Upper lobe of right lung (tissue), 1 donor: ENCODE results near the gene ZBTB34. TPM values are rescaled to one million over a fixed set of nuclear protein-coding genes. Genes with fewer than 3 reads are reported as not detected.
A peak's percentile ranks its signal among the peaks of the same experiment; 100 is the strongest.

Experiments used
- ATAC-seq: fragments of 200-7000 bp; cut with Tn5 transposase; one replicate; pipeline ENCODE4 v1.9.1; 2020; ENCODE audit warnings: mild to moderate bottlenecking, moderate library complexity
- DNase-seq: peaks from one replicate; pipeline ENCODE4 v3.0.0-alpha.2; 2020
- H3K27ac ChIP-seq: fragments of 200-600 bp; one replicate; pipeline ENCODE4 v1.8.0; 2022
- H3K27me3 ChIP-seq: fragments of 200-600 bp; one replicate; pipeline ENCODE4 v1.8.0; 2022; ENCODE audit warnings: mild to moderate bottlenecking
- H3K36me3 ChIP-seq: fragments of 200-600 bp; one replicate; pipeline ENCODE4 v1.8.0; 2022
- H3K4me1 ChIP-seq: fragments of 200-600 bp; one replicate; pipeline ENCODE4 v1.8.0; 2022
- H3K4me3 ChIP-seq: fragments of 200-600 bp; one replicate; pipeline ENCODE4 v1.8.0; 2022; ENCODE audit warnings: mild to moderate bottlenecking
- H3K9me3 ChIP-seq: fragments of 200-600 bp; one replicate; pipeline ENCODE4 v1.8.0; 2022
- intact Hi-C: fragments of 100-400 bp; cut with DNase I; formaldehyde crosslinking; loops from one replicate; pipeline ENCODE4 v1.11.0; 2022
- total RNA-seq: library from RNA; stranded (reverse); fragmentation: NEBNext Ultra II Directional; extraction: Animal tissue kit (Norgen Biotek cat#: 25700); gene quantifications from one replicate; pipeline ENCODE4 v1.2.1, GENCODE V29; 2021
- TF ChIP-seq, protein P1 (sequence below): fragments of 200-600 bp; IDR thresholded peaks from one replicate; pipeline ENCODE4 v1.8.0; 2022; ENCODE audit warnings: antibody characterized with exemption
- donor health status: DM: no; HTN: yes; CAD: no; lungs with severe emphysema.

ZBTB34 gene
- total RNA-seq, 1 donor from 2014 or later: 15.1 TPM

DNA sequence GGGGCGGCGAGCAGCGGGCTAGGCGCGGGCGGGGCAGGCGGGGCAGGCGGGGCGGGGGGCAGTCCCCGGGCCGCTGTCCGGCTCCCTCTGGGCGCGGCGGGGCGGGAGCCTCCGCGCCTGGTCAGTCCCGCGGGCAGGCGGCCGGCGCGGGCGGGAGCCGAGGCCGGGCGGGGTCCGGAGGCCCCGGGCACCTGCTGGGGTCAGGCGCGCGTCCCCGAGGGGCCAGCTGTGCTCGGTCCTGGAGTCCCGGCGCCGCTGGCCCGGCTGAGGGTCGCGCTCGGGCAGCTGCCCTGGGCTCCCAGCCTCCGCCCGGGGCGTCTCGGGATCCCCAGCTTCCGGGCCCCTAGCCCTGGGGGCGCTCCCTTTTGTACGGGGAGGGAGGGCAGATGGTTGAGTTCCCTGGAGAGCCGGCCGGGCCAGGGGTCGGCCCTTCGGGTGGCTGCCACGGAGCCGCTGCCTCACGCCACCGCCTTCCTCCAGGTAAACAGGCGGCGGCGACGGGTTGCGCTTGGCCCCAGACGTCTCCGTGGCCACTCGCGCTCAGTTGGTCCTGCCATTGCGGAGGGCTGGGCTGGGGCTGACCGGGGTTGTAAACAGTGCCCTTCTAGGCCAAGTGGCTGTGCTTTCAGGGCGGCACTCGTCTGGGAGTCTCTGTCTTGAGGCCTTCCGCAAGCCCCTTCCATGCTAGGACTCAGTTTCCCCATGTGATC is 473 bp downstream of the ZBTB34 start:
- intact Hi-C loops: no loop called here
- Histone ChIP-seq H3K27ac (peak overlapping the region; percentile 86), H3K4me1 (peaks cover 22% of the 10 kb centered on the region), H3K36me3 (peaks cover 16% of the 10 kb centered on the region), H3K27me3 (no peaks in the 10 kb centered on the region), H3K4me3 (peak overlapping the region; percentile 88), H3K9me3 (no peaks in the 10 kb centered on the region)
- TF ChIP-seq, protein P1, sequence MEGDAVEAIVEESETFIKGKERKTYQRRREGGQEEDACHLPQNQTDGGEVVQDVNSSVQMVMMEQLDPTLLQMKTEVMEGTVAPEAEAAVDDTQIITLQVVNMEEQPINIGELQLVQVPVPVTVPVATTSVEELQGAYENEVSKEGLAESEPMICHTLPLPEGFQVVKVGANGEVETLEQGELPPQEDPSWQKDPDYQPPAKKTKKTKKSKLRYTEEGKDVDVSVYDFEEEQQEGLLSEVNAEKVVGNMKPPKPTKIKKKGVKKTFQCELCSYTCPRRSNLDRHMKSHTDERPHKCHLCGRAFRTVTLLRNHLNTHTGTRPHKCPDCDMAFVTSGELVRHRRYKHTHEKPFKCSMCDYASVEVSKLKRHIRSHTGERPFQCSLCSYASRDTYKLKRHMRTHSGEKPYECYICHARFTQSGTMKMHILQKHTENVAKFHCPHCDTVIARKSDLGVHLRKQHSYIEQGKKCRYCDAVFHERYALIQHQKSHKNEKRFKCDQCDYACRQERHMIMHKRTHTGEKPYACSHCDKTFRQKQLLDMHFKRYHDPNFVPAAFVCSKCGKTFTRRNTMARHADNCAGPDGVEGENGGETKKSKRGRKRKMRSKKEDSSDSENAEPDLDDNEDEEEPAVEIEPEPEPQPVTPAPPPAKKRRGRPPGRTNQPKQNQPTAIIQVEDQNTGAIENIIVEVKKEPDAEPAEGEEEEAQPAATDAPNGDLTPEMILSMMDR: no peak
- peak; percentile 58 for ATAC-seq
- DNase-seq: peak; percentile 78

DNA sequence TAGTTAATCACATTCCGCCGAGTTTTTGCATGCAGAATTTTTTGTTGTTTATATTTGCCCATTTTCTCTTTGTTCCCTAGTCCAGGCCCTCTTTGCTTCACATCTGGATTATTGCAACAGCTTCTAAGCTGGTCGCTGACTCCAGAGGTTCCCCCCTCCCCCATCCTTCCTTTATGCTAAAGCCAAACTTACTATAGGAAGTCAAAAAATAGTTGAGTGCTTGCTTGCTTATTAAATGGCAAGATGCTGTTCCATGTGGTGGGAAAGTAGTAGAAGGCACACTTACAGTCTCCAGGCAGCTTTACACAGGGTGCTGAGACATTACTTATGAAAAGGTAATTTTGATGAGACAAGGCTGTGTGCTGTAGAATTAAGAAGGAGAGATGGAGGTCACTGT is 1.3 kb downstream of the ZBTB34 start:
- peak overlapping the region; percentile 88 for H3K4me3 ChIP-seq
- no peaks in the 10 kb centered on the region for H3K27me3 ChIP-seq
- DNase-seq: no peak
- TF ChIP-seq, protein P1: no peak
- intact Hi-C loops: no loop called here
- H3K4me1 ChIP-seq: peaks cover 22% of the 10 kb centered on the region
- peaks cover 24% of the 10 kb centered on the region for H3K36me3 ChIP-seq
- H3K27ac ChIP-seq: peak overlapping the region; percentile 86
- no peak for ATAC-seq
- H3K9me3 ChIP-seq: no peaks in the 10 kb centered on the region

DNA sequence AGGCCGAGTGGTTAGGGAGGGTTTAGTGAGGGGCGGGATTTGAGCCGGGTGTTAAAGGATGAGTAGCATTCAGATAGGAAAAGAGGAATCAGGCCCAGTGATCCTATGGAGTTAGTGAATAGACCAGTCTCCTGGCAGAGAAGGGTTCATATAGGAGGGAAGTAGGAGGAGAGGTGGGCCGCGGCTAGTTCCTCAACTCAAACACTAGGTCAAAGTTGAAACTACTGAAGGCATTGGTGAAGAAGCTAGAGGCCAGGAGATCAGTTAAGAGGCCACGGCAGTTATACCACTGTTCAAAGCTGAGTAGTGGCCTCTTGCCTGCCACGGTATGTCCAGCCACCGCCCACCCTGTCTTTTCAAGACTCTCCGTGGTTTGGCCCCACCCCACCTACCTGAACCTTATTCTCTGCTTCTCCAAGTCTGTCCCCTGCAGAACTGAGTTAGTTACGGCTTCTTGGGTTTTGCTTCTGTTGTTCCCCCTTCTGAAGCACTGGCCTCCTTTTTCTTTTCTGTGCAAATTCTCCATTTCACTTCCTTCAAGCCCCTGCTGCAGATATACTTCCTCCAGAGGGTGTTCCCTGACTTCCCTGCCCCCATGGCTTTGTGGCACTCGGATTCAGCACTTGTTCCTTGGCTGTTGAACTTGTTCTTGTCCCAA is 1.8 kb downstream of the ZBTB34 start:
- Histone ChIP-seq H3K9me3 (no peaks in the 10 kb centered on the region), H3K36me3 (peaks cover 29% of the 10 kb centered on the region), H3K27me3 (no peaks in the 10 kb centered on the region), H3K4me1 (peaks cover 22% of the 10 kb centered on the region), H3K27ac (peak overlapping the region; percentile 86), H3K4me3 (peak overlapping the region; percentile 88)
- TF ChIP-seq, protein P1: no peak
- intact Hi-C loops: no loop called here
- DNase-seq: no peak
- ATAC-seq: peak; percentile 56

DNA sequence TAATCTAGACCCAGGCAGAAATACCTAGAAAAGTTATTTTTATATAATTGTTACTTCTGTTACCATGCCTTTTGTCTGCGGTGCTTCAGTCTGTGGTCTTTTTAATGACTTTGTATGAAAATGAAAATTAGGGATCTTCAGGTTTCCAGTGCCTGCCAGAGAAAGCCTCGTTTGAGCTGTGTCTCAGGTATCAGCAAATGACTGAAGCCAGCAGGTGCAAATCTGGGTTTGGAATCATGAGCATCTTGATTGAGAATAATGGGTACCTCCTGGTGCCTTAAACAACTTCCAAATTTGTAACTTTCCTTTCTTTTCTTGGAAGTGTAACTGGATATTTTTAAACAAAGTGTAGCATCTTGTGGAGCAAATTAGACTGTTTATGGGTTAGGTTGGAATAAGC is 4.3 kb downstream of the ZBTB34 start:
- Histone ChIP-seq H3K27ac (no peak overlapping the region), H3K9me3 (no peaks in the 10 kb centered on the region), H3K4me3 (no peak overlapping the region), H3K36me3 (peaks cover 31% of the 10 kb centered on the region), H3K4me1 (peaks cover 26% of the 10 kb centered on the region), H3K27me3 (no peaks in the 10 kb centered on the region)
- intact Hi-C loops: no loop called here
- TF ChIP-seq, protein P1: no peak
- ATAC-seq (no peak), DNase-seq (no peak)

DNA sequence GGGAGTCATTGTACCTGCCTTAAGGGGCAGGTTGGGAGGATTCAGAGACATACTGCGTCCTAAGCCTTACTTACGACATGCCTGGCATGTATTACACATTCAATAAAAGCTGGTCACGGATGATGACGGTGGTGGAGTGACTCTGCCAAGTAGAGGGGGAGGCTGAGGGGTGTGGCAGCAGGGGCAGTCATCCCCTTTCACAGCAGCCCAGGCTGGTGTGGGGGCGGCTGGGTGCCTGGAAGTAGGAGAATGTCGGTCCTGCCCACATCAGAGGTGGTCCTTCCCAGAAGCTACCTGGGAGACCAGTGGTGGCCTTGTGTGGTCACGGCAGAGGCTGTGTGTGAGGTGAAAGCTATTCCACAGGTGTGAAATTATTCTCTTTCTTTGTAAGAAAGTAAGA is 8.9 kb downstream of the ZBTB34 start:
- H3K4me3 ChIP-seq: no peak overlapping the region
- TF ChIP-seq, protein P1: no peak
- H3K9me3 ChIP-seq: no peaks in the 10 kb centered on the region

More for the DNA sequence above, 8.9 kb downstream of the ZBTB34 start:
- Histone ChIP-seq H3K27ac (no peak overlapping the region), H3K36me3 (peaks cover 24% of the 10 kb centered on the region), H3K27me3 (no peaks in the 10 kb centered on the region), H3K4me1 (peaks cover 7% of the 10 kb centered on the region)
- intact Hi-C loops: no loop called here
- ATAC-seq: peak; percentile 55
- peak; percentile 43 for DNase-seq
